ENCODE results near the gene LCE3B. TPM values are rescaled to one million over a fixed set of nuclear protein-coding genes. Genes with fewer than 3 reads are reported as not detected.
A peak's percentile ranks its signal among the peaks of the same experiment; 100 is the strongest.

The LCE3B gene
- total RNA-seq, 4 donors from 2014 or later = not detected

DNA sequence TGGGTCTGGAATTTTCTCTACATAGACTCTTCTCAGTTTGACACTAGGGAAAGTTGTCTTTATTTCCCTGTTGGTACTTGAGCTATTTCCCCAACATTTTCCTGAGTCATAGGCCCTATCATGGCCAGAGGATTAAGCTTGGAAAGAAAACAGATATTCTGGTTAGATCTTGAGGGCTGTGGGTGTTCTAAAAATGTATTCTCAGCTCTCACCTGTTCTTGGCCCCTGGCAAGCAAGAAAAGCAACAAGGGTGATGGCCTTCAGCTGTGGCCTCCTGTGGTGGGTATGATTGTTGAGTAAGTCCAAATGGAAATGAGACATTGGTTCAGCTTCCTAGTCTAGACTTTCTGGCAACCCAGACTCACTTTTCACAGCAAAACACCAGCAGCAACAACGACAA is 26.7 kb downstream of the LCE3B start:
- Histone ChIP-seq H3K4me3 (replicated peaks in 1 of 3) (no peak overlapping the region), H3K27ac (no peak overlapping the region), H3K36me3 (no peaks in the 10 kb centered on the region), H3K27me3 (no peaks in the 10 kb centered on the region), H3K9me3 (no peaks in the 10 kb centered on the region), H3K4me1 (no peaks in the 10 kb centered on the region)
- TF ChIP-seq, protein P1, sequence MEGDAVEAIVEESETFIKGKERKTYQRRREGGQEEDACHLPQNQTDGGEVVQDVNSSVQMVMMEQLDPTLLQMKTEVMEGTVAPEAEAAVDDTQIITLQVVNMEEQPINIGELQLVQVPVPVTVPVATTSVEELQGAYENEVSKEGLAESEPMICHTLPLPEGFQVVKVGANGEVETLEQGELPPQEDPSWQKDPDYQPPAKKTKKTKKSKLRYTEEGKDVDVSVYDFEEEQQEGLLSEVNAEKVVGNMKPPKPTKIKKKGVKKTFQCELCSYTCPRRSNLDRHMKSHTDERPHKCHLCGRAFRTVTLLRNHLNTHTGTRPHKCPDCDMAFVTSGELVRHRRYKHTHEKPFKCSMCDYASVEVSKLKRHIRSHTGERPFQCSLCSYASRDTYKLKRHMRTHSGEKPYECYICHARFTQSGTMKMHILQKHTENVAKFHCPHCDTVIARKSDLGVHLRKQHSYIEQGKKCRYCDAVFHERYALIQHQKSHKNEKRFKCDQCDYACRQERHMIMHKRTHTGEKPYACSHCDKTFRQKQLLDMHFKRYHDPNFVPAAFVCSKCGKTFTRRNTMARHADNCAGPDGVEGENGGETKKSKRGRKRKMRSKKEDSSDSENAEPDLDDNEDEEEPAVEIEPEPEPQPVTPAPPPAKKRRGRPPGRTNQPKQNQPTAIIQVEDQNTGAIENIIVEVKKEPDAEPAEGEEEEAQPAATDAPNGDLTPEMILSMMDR (IDR thresholded peaks at IDR 0.05) = no peak
- TF ChIP-seq POLR2A (IDR thresholded peaks at IDR 0.05) = no peak
- no peak for DNase-seq
- 75 to 79% methylated on average over 1 of the region's 1 CpG for WGBS, 2 donors
- intact Hi-C loops (cut with DNase I) = no loop called here

DNA sequence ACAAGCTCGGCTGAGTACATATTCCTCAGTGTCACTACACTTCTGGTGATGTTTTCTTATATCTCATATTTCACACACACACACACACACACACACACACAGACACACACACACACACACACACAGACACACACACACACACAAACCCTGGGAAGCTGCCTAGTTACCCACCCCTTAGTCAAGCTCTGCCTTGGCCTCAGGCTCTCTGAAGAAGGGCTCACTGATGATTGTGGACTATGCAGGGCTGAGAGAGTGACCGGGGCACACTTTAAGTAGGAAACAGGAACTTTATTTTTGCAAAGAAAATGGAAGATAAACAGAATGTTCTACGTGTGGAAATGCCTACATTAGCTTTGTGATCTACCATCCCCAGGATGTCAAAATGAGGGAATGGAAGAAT is 30.3 kb downstream of the LCE3B start:
- H3K36me3 ChIP-seq = no peaks in the 10 kb centered on the region
- no peaks in the 10 kb centered on the region for H3K27me3 ChIP-seq
- TF ChIP-seq POLR2A (IDR thresholded peaks at IDR 0.05) = no peak
- TF ChIP-seq, protein P1 (IDR thresholded peaks at IDR 0.05) = no peak
- no peaks in the 10 kb centered on the region for H3K4me1 ChIP-seq
- intact Hi-C loops (cut with DNase I) = no loop called here
- H3K4me3 ChIP-seq (replicated peaks in 1 of 3) = no peak overlapping the region
- H3K9me3 ChIP-seq = no peaks in the 10 kb centered on the region
- no peak overlapping the region for H3K27ac ChIP-seq
- DNase-seq = no peak
- 67 to 68% methylated on average over 3 of the region's 3 CpGs for WGBS, 2 donors

DNA sequence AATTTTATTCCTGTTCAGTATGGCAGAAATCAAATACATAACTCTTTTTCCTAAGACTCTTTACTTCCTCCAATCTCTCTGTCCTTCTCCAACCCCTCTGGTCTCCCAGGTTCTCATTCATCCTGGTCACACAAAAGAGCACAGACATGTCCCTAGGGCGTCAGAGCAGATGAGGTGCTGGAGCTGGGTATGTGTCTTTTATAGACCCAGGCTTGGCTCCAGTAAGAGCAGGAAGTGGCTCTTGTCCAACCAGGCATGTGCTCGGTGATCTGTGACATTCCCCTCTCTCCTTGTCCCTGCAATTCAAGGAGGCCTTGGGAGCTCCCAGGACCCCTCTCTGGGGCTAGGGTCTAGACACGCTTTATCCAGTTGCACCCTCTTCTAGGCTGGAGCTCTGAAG is 31.5 kb downstream of the LCE3B start:
- H3K4me3 ChIP-seq (replicated peaks in 1 of 3) = no peak overlapping the region
- no peaks in the 10 kb centered on the region for H3K36me3 ChIP-seq
- no peak overlapping the region for H3K27ac ChIP-seq
- no peaks in the 10 kb centered on the region for H3K27me3 ChIP-seq
- TF ChIP-seq POLR2A (IDR thresholded peaks at IDR 0.05) = no peak
- TF ChIP-seq, protein P1 (IDR thresholded peaks at IDR 0.05) = no peak
- 27 to 50% methylated on average over 3 of the region's 3 CpGs for WGBS, 2 donors
- H3K9me3 ChIP-seq = no peaks in the 10 kb centered on the region
- intact Hi-C loops (cut with DNase I) = no loop called here
- peak in 1 of 2 donors; percentile 4 for DNase-seq
- H3K4me1 ChIP-seq = no peaks in the 10 kb centered on the region

DNA sequence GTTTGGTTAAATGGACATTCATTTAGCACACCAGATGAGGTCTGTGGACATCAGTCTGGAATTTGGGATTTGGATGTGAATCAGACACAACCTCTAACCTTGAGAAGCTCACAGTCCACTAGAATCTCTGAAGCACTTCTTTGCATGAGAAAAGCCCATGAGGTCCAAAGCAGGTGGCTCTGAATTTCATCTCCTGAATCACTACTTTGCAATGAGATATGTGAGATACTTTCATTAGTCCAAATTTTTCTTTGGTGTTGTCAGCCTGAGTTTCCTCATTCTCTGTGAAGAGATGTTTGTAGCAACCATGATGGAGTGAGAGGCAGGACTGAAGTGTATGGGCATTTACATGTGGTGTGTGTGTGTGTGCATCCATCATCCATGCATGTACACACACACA is 33.0 kb downstream of the LCE3B start:
- no peak for DNase-seq
- no peaks in the 10 kb centered on the region for H3K9me3 ChIP-seq
- TF ChIP-seq, protein P1 (IDR thresholded peaks at IDR 0.05) = no peak
- no peak for TF ChIP-seq POLR2A (IDR thresholded peaks at IDR 0.05)
- H3K4me3 ChIP-seq (replicated peaks in 1 of 3) = no peak overlapping the region
- H3K27ac ChIP-seq = no peak overlapping the region
- intact Hi-C loops (cut with DNase I) = no loop called here
- no peaks in the 10 kb centered on the region for H3K27me3 ChIP-seq
- no peaks in the 10 kb centered on the region for H3K36me3 ChIP-seq
- H3K4me1 ChIP-seq = no peaks in the 10 kb centered on the region

DNA sequence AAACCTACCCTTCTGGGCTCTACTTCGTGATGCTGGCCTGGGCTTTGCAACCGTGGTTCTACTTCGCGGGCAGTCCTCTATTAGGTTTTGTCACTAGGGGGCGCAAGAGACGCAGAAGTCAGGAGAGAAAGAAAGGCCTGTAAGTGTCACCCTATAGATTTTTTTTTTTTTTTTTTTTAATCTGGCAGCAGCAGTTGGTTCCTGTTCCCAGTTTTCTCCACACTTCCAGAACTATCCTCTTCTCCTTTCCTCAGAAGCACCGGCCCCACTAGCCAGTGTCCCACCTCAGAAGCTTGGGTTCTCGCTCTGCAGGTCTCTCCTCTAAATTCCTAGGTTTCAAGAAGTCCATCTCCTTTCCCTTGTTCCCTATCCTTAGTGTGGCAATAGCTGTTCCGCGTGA is 40.5 kb downstream of the LCE3B start:
- H3K4me3 ChIP-seq (replicated peaks in 1 of 3) = no peak overlapping the region
- 31 to 32% methylated on average over 10 of the region's 10 CpGs for WGBS, 2 donors

More for the DNA sequence above, 40.5 kb downstream of the LCE3B start:
- peak; percentile 16 to 26 for DNase-seq
- no peaks in the 10 kb centered on the region for H3K36me3 ChIP-seq
- no peaks in the 10 kb centered on the region for H3K27me3 ChIP-seq
- H3K4me1 ChIP-seq = no peaks in the 10 kb centered on the region
- TF ChIP-seq POLR2A (IDR thresholded peaks at IDR 0.05) = no peak
- TF ChIP-seq, protein P1 (IDR thresholded peaks at IDR 0.05) = peak in 4 of 6 experiments; percentile 21 to 50 (median 30)
- no peaks in the 10 kb centered on the region for H3K9me3 ChIP-seq
- no peak overlapping the region for H3K27ac ChIP-seq
- intact Hi-C loops (cut with DNase I) = no loop called here
